NCI-H460 (cell line): ENCODE results near the gene TRMT44. TPM values are rescaled to one million over a fixed set of nuclear protein-coding genes. Genes with fewer than 3 reads are reported as not detected.

Source experiments
- small RNA-seq, 2 experiments: library from RNA; depleted of rRNA; stranded (forward); fragments of <200 nt; gene quantifications; one replicate each; pipeline ENCODE3, GENCODE V24; 2014
- total RNA-seq: library from RNA; depleted of rRNA; stranded (reverse); fragments of >200 nt; shearing (Covaris generic); gene quantifications from 2 replicates; pipeline ENCODE4 v1.2.3, GENCODE V29; 2014; rRNA removed

Gene TRMT44
- total RNA-seq, 1 experiment from 2014 or later = 5.7 TPM

Small RNAs within 50 kb of the gene (small RNA-seq; reads per million reads assigned to genes)
- 0.02 to 0.23 reads per million in 2 experiments for gene RNA5SP152

Other genes starting within 250 kb of the TRMT44 start
- gene SH3TC1, start 241.5 kb upstream of the TRMT44 start, total RNA-seq = 2.9 and 8.9 TPM in 2 replicates
- not detected in 2 replicates for gene HTRA3, start 171.0 kb upstream of the TRMT44 start, total RNA-seq
- gene ACOX3, start 54 bp upstream of the TRMT44 start, total RNA-seq = 5.0 and 5.9 TPM in 2 replicates
- gene GPR78, start 139.6 kb downstream of the TRMT44 start, total RNA-seq = not detected in 2 replicates
- 0.32 TPM in 1 of 2 replicates, not detected in the other for gene CPZ, start 152.0 kb downstream of the TRMT44 start, total RNA-seq